GM21619 (cell line): ENCODE measurements around the gene MPRIP.

Source experiments
- ATAC-seq: cut with Tn5 transposase; IDR thresholded peaks from one replicate; pipeline ENCODE4 v1.9.1; 2021; ENCODE audit not compliant: unreplicated experiment

Gene MPRIP

DNA sequence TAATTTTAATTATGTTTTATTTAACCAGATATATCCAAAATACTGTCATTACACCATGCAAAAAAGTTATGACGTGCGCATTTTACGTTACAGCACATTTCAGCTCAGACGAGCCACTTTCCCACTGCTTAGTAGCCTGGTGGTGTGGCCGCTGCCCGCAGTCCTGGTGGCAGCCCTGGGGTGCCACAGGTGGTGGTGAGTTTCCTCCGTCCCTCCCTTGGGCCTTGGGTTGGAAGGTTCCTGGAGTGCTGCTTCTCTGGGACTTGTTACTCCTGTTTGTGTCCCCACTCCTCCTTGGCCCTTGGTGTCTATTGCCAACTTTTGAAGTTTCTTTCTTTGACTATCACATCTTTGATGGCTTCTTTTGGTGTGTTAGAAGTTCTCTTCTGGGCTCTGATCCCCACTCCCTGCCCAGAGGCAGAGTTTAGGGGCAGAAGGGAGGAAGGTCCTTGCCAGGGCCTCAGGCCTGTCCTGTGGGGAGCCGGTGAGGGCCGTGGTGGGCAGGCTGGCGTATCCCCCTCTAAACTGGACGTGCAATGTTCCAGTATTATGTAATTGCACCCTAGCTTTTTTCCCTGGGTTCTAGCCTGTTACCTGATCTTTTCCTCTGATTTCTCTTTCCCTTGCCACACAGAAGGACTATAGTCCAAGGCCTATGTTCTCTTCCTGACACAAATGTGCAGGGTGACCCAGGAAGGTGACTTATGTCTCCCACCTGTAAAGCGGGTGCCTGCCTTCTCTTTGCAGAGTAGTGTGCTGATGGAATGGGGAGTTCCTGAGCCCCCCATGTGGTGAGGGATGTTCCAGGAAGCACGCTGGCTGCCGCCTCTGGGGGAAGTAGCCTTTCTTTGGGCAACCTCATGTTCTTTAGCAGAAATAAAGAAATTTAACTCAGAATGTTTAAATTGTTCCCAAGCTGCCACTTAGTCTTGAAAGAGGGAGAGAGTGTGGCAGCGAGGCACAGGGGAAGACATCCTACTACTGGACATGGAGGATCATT is 8.4 kb downstream of the MPRIP start:
- ATAC-seq = no peak

DNA sequence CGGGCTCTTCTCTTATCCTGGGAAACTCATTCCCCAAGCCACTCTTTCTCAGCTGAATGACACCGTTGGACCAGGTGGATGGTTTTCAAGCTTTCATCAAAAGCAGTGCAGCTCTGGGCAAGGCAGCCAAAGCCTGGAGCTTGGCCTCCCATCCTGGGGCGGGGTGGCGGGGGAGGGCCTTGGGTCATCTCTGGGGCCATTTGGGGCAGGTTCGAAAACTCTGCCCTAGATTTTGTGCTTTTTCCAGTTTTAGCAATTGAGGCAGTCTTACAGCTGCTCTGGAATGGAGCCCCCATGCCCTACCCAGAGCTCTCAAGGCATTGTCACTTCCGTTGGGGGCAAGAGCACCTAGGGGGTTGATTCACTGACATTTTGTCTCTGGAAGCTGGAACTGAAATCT is 9.1 kb downstream of the MPRIP start:
- ATAC-seq = no peak

DNA sequence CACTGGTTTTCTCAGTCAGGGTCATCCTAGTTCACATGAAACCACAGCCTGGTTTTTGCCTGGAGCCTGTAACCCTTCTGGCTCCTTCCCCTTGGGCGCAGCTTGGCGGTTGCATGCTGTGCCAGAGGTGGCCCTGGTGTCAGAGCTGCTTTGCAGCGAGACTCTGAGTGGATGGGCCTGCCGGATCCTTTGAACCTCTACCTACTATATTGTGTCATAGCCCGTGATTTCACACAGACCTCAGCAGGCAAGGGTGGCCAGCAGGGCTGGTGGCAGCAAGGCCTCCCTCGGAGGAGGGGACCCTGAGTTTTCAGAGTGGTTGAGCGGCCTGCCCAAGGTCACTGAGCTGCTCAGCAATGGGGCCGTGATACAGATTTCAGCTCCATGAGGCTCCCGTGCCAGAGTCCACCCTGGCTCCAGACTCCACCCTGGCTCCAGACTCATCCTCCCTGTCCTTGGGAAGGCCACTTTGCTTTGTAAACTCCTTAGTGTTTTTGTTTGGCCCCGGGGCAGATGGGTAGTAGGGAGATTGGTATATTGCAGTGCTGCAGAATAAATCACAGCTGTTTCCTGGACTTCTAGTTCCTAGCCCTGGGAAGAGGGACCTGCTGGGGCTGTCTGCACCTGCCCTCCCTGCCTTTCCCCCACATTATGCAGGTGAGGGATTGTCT is 9.7 kb downstream of the MPRIP start:
- no peak for ATAC-seq

DNA sequence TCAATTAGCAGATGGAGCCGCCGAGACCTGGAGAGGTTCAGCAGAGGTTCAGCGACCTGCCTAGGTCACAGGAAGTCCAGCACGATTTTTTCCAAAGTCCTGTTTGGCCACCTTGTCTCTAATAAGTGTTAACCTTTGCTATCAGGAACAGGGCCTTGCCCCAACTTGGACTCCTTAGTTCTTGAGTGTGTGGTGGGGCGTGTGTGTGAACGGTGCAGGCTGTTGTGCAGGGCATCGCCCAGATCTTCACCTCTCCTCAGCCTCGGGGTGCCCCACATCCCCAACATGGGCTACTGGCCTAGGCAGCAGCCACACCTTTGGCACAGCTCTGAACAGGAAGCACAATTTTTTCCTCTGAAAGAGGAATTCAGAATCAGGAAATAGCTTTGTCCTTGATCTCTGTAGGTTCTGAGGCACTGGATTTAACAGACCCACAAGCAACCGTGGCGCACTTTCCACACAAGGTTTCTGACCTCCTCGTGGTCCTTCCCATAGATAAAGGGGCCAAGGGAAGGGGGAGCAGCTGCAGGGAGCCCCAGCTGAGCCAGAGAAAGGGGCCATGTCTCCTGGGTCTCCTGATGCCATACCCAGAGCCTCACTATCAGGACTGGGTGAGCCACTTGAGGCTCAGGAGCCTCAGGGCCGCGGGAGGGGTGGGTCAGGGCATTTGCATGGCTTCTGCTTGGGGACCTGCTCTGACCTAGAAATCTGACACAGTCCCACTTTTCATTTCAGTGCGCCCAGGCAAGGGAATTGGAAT is 10.4 kb downstream of the MPRIP start:
- ATAC-seq = no peak

DNA sequence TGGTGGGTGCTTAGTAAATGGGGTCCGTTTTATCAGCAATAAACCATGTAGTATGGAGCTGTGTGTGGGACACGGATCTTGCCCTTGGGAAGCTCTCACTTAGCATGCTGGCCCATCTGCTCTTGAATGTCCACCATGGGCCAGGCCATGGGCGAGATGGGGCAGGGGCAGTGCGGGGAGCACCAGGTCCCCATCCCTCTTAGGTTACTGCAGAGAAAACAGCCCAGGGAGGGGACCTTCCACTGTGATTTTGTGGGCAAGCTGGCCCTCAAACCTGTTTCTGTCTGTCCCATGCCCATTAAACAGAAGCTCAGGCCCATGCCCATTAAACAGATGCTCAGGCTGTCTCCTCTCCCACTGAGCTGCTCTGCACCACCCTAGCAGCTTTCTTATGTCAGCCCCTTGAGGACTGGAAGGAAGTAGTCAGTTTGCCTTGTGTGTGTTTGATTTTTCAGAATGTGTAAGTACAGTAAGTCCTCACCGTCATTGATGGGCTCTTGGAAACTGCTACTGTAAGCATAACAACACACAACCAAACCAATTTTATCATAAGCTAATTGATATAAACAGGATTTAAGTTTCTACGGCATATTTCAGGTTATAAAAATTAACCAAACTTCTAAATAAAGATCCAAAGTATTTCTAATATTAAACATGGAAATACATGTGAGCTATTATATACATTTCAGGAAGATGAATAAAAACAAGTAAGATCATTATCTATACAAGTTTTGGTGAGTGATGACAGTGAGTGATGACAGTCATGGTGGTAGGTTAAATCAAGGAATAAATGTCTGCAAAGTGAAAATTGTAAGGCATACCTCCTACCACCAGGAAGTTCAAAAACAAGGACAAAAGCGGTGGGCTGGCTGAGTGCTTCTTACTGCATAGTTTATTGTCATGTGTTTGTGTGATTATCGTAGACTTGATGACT is 11.5 kb downstream of the MPRIP start:
- no peak for ATAC-seq

DNA sequence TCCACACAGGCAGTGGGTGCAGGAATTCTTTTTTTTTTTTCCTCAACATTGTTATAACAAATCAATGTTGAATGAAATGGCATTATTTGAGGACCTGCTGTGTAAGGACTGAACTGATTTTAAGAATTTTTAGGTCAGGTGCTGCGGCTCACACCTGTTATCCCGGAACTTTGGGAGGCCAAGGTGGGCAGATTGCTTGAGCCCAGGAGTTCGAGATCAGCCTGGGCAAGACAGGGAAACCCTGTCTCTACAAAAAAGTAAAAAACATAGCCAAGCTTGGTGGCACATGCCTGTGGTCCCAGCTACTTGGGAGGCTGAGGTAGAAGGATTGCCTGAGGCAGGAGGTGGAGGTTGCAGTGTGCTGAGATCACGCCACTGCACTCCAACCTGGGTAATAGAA is 12.4 kb downstream of the MPRIP start:
- ATAC-seq = no peak

DNA sequence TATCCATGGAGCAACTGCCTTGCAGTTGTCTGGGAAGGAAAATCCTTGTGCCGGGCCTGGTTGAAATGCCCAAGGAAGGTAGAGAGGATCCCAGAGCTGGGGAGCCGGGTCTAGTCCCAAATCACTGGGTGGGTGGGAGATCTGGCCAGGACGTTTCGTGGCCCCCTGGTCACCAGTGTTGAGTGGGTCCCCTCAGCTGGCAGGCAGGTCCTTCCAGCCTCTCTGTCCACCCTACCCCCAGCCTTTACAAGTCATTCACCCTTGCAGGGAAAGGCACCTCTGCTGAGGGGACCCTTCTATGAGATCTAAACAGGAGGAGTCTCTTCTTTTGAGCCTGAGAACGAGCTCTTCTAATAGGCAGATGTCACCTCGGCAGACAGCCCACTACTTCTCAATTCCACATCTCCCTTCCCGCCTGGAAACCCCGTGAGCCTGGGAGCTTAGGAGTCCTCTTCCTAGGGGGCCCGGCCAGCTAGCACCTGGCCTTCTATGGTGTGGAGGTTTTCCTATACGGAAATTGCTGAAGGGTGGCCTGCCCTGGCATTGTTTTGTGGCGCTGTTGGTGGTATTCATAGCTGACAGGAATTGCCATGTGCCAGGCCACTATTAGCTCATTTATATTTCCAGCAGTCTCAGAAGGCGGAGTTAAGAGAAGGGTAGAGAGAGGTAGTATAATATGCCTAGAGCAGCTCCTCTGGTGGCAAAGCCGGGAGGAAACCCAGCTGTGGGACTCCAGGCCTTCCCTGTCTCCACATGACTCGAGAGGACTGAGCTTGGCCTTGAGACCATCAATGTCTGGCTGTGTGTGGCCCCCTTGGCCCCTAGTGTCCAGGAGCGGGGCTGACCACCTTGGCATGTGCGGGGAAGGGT is 13.3 kb downstream of the MPRIP start:
- ATAC-seq = no peak

DNA sequence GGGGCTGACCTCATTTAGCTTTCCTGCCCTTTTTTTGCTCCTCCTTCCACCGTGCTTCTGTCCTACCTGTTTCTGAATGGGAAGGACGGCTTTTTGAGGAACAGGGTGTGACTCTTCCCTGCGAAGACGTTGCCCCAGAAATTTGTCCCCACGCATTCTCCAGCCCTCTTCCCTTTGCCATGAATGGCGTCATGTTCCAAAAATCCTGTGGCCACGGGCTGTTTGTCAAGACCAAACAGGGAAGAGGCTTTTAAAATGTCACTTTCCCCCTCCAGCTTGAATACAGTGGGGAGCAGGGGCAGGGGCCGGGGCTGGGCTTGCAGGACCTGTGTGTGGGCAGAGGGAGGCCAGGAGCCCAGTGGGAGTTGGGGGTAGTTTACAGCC is 13.9 kb downstream of the MPRIP start:
- ATAC-seq = no peak

DNA sequence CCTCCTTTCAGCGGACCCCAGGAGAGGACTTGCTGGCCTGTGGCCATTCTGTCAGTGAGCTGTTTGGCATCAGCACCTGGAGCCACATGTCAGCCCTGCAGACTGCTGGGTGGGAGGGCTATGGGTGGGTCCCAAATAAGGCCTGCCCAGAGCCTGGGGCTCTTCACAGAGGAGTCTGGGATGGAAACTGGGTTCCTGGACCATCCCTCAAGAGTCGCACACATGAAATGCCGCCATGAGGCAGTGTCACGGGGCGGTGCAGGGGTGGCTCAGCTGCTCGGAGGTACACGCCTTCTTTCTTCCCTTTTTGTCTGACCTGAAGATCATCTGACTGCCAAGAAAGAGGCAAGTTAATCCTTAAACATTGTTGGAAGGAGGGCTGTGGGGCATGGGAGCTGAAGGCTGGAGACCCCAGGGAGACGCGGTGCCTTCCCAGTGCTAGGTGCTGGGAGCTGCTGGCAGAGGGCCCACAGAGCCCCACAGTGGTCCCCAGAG is 14.8 kb downstream of the MPRIP start:
- no peak for ATAC-seq

DNA sequence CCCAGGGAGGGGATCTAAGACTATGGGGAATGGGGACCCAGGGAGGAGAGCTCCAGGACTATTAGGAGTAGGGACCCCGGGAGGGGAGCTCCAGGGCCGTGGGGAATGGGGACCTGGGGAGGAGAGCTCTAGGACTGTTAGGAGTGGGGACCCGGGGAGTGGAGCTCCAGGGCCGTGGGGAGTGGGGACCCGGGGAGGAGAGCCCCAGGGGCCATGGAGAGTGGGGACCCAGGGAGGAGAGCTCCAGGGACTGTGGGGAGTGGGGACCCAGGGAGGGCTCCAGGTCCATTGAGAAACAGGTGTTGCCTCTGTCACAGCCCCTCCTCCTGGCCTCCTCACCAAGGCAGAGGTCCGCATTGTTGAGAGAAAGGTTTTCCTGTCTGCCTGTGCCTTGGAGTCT is 16.0 kb downstream of the MPRIP start:
- ATAC-seq = no peak

DNA sequence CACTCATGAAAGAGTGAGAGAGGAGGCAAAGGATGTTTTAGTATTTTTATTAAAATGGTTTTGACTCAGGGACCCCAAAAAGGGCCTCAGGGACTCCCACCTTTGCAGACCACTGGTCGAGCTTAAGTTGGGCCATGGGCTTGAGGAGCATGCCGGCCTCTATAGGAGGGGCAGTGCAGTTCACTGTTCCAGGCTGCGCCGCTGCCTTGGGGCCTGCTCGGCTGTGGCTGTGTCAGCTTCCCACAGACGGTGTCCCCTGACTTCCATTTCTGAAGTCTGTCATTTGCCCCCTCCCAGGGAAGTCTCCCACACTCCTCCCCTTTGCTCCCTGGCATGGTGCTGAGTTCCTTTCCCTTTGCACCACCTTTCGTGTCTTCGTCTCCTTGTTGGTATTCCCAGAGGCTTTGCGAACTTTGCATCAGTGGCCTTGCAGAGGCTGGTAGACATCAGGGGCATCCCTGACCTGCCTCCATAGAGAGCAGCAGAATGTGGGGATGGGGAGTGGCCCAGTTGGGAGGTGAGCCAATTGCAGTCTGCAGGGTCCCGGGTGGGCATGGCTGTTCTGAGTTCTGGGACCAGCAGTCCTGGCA is 17.1 kb downstream of the MPRIP start:
- no peak for ATAC-seq

DNA sequence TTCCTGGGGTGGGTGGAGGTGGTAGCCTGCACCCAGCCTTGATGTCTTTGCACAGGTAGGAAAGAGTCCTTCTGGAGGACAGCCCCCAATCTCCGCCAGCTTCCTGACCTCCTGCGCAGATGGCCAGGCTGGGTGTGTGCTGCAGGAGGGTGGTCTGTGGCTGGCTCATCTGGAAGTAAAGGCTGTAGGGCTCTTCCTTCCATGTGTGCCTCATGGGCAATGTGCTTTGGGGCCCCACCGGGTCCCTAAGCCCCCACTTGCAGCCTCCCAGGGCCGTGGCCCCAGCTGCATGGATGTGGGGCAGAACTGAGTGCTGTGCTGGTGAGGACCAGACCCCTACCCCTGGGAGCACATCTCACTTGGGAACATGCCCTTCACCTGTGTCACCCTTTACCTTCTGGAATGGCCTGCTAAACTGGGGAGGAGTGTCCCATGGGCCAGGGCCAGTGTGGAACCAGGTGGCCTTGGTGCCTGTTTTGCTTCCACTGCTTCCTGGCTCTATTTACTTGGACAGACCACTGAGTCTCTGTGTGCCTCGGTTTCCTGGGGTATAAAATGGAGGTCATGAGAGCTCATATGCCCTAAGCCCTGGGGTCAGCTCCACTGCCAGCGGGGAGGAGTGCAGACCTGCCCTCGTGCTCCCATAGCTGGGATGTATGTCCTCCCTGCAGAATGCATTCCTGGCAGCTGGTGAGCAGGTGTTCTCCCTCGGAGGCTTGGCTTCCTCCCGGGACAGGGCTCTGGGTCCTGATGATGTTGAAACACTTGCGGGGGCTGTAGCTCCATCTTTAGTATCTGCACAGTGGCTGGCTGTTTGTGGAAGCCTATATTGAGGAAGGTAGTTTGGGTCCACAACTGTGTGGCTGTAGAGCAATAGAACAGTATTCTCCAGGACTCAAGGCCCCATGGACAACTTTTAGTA is 18.0 kb downstream of the MPRIP start:
- ATAC-seq = no peak

DNA sequence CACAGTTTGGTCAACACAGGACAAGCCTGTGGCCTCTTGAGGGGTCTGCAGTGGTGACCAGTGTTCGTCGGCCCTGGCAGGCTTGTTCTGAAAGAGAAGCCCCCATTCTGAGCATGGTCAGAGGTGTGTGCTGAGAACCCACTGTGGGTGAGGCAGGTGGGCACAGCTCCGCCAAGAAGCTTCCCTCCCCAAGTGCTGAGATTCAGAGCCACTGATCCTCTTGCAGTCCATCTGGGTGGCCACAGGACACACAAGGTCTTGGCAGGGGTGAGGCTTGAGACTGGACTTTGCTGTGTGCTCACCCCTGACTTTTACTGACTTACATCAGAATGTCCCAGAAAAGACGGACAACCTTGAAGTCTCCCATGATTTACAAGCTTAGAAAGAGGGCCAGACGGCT is 18.7 kb downstream of the MPRIP start:
- no peak for ATAC-seq

DNA sequence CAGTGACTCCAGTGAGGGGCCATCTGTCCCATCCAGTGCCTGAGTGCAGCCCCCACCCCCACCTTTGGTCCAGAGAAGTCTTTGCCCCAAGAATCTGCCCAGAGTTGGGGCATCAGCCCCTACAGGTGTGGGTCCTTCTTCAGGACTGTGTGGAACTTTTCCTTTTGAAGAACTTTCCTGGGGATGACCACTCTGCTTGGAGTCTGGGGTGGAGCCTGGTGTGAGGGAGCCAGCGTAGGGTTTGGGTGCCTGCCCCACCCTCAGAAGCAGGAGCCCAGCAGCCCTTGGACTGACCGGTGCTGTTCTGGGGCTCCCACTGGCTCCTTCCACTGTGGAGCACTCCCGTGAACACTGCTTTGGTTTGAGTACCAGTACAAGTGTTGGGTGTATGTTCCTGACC is 19.3 kb downstream of the MPRIP start:
- no peak for ATAC-seq

DNA sequence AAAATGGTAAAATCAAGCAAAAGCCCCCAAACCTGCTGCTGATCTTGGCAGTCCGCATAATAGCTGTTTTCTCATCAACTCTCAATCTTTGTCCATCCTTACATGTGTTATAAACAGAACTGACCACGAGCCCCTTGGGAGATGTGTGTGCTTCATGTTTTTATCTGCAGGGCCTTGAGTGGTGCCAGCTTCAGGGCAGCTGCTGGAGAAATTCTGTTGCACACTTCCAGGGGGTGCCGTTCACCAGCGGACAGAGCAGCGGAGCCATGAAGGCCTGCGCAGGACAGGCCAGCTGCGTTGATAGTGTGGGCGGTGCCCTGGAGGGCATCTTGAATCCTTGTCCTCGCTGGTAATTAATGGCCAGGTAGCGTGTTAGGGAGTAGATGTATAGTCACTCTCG is 20.1 kb downstream of the MPRIP start:
- ATAC-seq = no peak

DNA sequence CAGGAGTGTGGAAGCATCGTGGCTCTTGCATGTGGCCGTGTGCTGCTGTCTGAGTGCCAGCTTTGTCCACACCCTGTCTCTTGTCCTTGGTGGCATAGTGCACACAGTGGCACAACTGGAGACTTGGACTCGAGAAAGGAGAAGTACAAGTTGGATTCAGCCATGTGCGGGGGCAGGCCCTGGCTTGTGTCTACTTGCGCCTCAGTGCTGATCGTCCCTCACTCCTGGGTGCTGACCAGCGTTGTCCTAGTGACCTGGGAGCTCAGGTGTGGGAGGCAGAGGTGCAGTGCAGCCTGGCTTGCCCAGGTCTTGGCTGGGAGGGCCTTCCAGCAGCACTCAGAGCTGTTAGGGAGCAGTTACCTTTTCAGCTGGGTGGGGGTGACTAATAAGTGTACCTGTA is 20.6 kb downstream of the MPRIP start:
- no peak for ATAC-seq

DNA sequence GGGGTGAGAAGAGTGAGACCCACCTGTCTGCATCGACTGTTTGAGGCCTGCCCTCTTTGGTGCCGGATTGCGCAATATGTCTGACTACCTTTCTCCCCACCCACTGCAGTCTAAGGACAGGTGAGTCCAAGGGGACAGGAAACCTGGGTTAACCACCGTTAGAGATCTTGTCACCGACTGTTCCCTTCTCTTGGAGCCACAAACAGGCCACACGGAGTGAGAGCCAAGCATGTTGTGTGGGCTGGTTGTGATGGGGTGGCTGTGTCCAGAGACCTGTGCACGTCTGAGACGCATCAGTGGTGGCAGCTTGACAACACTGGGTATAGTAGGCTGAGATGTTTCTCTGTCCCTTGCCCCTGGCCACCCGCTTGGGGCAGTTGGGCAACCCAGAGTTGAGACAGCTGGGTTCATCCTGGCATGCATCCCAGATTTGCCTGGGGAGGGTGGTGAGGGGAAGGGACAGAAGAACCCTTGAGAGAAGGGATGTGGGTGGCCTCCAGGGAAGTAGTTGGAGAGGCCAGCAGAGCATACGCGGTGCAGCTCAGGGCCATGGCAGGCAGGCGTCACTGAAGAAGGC is 21.4 kb downstream of the MPRIP start:
- no peak for ATAC-seq

DNA sequence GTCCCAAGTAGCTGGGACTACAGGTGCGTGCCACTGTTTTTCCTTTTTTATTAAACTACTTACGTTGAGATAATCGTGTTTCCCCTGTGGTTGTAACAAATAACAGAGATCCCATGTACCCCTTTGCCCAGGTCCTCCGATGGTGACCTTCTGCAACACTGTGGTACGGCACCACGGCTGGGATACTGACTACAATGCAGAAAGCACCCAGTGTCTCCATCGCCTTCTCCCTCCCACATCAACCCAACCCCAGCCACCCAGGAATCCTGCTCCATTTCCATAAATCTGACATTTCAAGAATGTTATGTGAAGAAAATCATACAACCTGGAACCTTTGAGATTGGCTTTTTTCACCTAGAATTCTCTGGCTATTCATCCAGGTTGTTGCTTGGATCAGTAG is 22.1 kb downstream of the MPRIP start:
- ATAC-seq = no peak
